ES-I3 (cell line): Measurements from ENCODE around the gene CYTH2.

Source experiments
- H3K36me3 ChIP-seq: 2 replicates; pipeline ENCODE4 v1.6.1; 2013; ENCODE audit warnings: mild to moderate bottlenecking, low read length, control low read depth, moderate library complexity; ENCODE audit not compliant: insufficient read depth
- H3K4me1 ChIP-seq: 2 replicates; pipeline ENCODE4 v1.6.1; 2013; ENCODE audit warnings: mild to moderate bottlenecking, control low read depth, low read length; ENCODE audit not compliant: insufficient read depth
- H3K9ac ChIP-seq: 2 replicates; pipeline ENCODE4 v1.6.1; 2013; ENCODE audit warnings: low read depth, mild to moderate bottlenecking, low read length, moderate library complexity
- H3K9me3 ChIP-seq: 2 replicates; pipeline ENCODE4 v1.6.1; 2013; ENCODE audit warnings: mild to moderate bottlenecking, low read length, moderate library complexity; ENCODE audit not compliant: control insufficient read depth, insufficient read depth

CYTH2 gene

GRCh38 chr19:48445606-48446481 is 23.3 kb upstream of the CYTH2 start, which contains the start of gene GRWD1:
Gene GRWD1, plus strand, starts transcription at chr19:48445983. Its CDS starts 23 bp downstream, at chr19:48446006.
- no peaks in the 10 kb centered on the region for H3K9me3 ChIP-seq
- H3K9ac ChIP-seq, result peak within 1 kb of the TSS; percentile 95
- no peaks in the 10 kb centered on the region; the same call in 1 of the 2 replicates for H3K4me1 ChIP-seq
- H3K36me3 ChIP-seq, result peaks cover 15% of the 10 kb centered on the region; the same call in 1 of the 2 replicates

GRCh38 chr19:48446579-48446978 is 22.6 kb upstream of the CYTH2 start:
- no peaks in the 10 kb centered on the region for H3K9me3 ChIP-seq
- H3K4me1 ChIP-seq, result no peaks in the 10 kb centered on the region; the same call in 1 of the 2 replicates
- peaks cover 22% of the 10 kb centered on the region for H3K36me3 ChIP-seq
- peak overlapping the region; percentile 95 for H3K9ac ChIP-seq

DNA sequence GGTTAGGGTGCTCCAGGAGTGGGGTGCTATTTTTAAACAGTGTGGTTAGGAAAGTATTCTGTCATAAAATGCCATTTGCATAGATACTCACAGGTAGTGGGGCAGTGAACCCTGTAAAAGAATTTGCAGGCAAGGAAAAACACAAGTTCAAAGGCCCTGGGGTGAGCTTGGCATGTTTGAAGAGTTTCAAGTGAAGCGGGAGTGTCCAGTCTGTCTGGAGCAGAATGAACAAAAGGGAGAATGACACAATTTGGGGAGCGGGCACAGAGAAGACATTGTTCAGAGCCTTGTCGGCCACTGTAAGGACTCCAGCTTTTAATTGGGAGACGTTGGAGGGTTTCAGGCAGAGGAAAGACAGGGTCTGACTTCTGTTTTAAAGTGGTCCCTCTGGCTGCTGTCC is 20.6 kb upstream of the CYTH2 start:
- H3K9me3 ChIP-seq, result no peaks in the 10 kb centered on the region
- peaks cover 24% of the 10 kb centered on the region for H3K36me3 ChIP-seq
- H3K9ac ChIP-seq, result no peak overlapping the region
- H3K4me1 ChIP-seq, result no peaks in the 10 kb centered on the region; the same call in 1 of the 2 replicates

DNA sequence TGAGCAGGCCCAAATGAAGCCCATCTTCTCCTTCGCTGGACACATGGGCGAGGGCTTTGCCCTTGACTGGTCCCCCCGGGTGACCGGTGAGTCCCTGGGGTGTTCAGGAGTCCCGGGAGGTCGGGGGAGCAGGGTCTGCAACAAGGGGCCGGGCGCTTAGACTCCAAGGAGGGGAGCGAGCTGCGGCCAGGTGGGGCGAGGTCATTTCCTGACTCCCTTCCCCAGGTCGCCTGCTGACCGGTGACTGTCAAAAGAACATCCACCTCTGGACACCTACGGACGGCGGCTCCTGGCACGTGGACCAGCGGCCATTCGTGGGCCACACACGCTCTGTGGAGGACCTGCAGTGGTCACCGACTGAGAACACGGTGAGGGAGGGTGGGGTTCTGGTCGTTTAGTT is 18.7 kb upstream of the CYTH2 start:
- H3K9ac ChIP-seq, result no peak overlapping the region
- H3K9me3 ChIP-seq, result no peaks in the 10 kb centered on the region
- peaks cover 24% of the 10 kb centered on the region for H3K36me3 ChIP-seq
- no peaks in the 10 kb centered on the region; the same call in 1 of the 2 replicates for H3K4me1 ChIP-seq

DNA sequence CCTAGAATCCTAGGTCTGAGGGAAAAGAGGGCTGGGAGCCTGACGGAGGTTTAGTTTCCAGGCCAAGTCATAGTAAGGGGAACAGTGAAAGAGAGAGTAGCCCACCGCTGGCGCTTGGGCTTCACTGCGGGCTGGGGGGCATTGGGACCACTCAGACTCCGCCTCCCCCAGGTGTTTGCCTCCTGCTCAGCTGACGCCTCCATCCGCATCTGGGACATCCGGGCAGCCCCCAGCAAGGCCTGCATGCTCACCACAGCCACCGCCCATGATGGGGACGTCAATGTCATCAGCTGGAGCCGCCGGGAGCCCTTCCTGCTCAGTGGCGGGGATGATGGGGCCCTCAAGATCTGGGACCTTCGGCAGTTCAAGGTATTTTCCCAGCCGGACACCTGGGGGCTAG is 18.3 kb upstream of the CYTH2 start:
- no peaks in the 10 kb centered on the region; the same call in 1 of the 2 replicates for H3K4me1 ChIP-seq
- H3K9me3 ChIP-seq, result no peaks in the 10 kb centered on the region
- H3K9ac ChIP-seq, result no peak overlapping the region
- peaks cover 27% of the 10 kb centered on the region for H3K36me3 ChIP-seq

DNA sequence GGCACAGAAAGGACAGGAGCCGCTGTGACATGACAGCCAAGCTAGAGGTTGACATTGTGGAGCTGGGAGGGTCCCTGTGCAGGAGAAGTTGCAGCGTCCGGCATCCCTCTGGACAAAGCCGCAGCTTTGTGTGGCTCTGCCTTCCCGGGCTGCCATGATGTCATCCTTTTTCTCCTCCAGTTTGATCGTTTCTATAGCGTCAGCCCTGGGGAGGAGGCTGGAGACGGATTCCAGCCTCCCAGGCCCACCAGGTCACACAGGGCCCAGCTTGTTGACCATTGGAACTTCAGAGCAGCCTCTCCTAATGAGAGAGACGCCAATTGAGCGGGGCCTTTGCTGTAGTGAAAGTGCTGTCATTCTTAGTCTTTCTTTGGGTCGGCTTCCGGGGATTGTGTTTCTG is 17.5 kb upstream of the CYTH2 start:
- H3K4me1 ChIP-seq, result no peaks in the 10 kb centered on the region
- no peak overlapping the region for H3K9ac ChIP-seq
- H3K36me3 ChIP-seq, result peaks cover 28% of the 10 kb centered on the region
- no peaks in the 10 kb centered on the region for H3K9me3 ChIP-seq

DNA sequence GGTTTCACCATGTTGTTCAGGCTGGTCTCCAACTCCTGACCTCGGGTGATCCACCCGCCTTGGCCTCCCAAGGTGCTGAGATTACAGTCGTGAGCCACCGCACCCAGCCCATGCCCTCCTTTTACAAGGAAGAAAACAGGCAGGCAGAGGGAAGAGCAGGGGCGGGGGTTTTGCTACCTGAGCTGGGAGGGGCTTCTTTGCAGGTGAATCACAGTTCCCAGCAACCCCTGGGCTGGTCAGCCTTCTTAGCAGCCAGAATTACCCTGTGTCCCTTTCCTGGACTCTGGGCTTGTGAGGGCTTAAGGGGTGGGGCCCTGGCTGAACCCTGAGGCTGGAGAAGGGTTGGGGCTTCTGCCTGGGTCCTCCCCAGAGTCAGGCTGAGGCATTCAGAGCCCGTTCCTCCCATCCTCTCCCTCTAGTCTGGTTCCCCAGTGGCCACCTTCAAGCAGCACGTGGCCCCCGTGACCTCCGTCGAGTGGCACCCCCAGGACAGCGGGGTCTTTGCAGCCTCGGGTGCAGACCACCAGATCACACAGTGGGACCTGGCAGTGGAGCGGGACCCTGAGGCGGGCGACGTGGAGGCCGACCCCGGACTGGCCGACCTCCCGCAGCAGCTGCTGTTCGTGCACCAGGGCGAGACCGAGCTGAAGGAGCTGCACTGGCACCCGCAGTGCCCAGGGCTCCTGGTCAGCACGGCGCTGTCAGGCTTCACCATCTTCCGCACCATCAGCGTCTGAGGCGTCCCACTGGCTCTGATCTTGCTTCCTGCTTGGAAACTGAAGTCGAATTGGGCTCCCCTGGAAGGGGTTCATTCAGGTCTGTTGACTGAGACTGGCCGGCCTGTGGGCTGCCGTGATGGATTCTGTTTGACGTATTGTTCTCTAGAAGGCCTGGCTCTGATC is 16.6 kb upstream of the CYTH2 start:
- Histone ChIP-seq H3K4me1 (no peaks in the 10 kb centered on the region), H3K36me3 (peaks cover 26% of the 10 kb centered on the region), H3K9ac (no peak overlapping the region), H3K9me3 (no peaks in the 10 kb centered on the region)

DNA sequence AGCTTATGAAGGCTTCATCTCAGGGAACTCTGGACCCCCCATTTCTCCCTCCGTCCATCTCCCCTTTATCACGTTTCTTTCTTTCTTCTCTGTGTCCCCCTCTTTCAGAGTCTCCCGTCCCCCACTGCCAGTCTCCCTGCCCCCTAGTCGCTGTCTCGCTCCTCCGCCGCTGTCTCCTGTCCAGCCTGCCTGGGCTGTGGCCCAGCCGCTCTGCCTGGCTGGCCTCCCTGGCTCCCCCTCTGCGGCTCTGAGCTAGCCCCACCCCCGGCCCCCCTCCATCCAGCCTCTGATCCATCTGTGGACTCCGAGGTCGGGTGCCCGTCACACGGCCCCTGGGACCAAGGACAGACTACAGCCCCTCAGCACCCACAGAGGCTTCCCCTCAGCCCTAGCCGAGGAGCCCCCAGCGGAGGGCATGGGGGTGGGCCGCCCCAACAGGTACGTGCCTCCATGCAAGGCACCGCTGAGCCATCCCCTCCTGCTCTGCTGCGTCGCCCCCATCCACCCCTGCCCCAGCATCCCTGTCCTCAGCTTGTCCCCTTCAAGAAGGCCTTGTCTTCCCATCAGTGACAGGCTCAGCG is 14.9 kb upstream of the CYTH2 start:
- H3K9me3 ChIP-seq, result no peaks in the 10 kb centered on the region
- H3K36me3 ChIP-seq, result peaks cover 16% of the 10 kb centered on the region
- no peak overlapping the region for H3K9ac ChIP-seq
- no peaks in the 10 kb centered on the region for H3K4me1 ChIP-seq

DNA sequence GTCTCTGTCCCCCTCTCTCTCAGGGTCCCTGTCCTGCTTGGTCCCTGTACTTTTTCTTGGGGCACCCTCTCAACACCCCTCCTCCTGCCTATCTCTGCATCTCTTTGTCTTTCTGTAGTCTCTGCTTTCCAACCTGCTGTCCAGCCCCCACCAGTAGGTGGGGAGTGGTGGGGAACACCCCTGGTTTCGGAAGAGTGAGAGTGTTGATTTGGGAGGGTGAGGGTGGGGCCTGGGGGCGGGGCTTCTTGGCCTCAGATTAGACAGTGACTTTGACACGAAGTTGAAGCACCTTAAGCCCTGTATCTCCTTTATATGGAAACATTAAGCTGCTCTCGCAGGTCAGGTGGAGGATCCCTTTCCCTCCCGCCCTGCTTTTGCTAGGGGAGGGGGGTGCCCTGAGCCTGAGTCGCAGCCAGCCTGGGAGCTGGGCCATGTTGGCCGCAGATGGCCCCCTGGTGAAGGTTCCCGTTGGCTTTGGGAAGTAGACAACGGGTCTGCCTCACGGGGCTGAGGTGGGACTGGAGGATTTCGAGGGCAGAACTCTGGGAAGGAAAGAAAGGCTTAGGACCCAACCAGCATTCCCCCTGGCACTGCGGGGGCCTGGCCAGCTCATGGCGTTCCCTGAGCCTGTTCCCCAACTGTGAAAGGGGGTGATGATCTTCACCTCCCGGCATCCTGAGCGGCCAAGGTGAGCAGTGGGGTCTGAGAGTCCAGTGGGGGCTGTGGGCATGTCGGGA is 13.8 kb upstream of the CYTH2 start, which contains the start of gene KCNJ14:
Gene KCNJ14, plus strand, starts transcription at position 404 of the 737 bp plus-strand sequence. CDS start 6,151 bp downstream, outside the sequence.
- no peaks in the 10 kb centered on the region for H3K9me3 ChIP-seq
- no peaks in the 10 kb centered on the region for H3K4me1 ChIP-seq
- H3K9ac ChIP-seq, result no peak within 1 kb of the TSS
- H3K36me3 ChIP-seq, result peaks cover 14% of the 10 kb centered on the region

GRCh38 chr19:48455908-48456562 is 13.1 kb upstream of the CYTH2 start:
- Histone ChIP-seq H3K9me3 (no peaks in the 10 kb centered on the region), H3K9ac (no peak overlapping the region), H3K4me1 (no peaks in the 10 kb centered on the region), H3K36me3 (peaks cover 11% of the 10 kb centered on the region)

DNA sequence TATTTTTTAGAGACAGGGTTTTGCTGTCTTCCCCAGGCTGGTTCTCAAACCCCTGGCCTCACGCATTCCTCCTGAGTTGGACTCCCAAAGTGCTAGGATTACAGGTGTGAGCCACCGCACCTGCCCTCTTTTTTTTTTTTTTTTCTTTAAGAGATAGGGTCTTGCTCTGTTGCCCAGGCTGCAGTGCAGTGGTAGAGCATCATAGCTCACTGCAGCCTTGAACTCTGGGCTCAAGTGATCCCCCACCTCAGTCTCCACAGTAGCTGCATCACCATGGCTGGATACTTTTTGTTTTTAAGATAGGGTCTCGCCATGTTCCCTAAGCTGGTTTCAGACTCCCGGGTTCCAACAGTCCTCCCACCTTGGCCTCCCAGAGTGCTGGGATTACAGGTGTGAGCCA is 12.3 kb upstream of the CYTH2 start:
- peaks cover 3% of the 10 kb centered on the region; the same call in 1 of the 2 replicates for H3K36me3 ChIP-seq
- H3K9ac ChIP-seq, result no peak overlapping the region
- H3K4me1 ChIP-seq, result no peaks in the 10 kb centered on the region
- no peaks in the 10 kb centered on the region for H3K9me3 ChIP-seq

- Histone ChIP-seq H3K36me3 (peaks cover 3% of the 10 kb centered on the region; the same call in 1 of the 2 replicates), H3K9ac (no peak overlapping the region), H3K9me3 (no peaks in the 10 kb centered on the region), H3K4me1 (no peaks in the 10 kb centered on the region)
Measured at GRCh38 chr19:48458016-48458415, 11.2 kb upstream of the CYTH2 start.

DNA sequence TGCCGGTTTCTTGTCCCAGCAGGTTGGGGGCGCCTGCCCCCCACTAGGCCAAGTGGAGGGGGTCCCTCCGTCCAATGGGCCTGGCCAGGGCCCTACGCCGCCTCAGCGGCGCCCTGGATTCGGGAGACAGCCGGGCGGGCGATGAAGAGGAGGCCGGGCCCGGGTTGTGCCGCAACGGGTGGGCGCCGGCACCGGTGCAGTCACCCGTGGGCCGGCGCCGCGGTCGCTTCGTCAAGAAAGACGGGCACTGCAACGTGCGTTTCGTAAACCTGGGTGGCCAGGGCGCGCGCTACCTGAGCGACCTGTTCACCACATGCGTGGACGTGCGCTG is 7.6 kb upstream of the CYTH2 start:
- H3K9me3 ChIP-seq, result no peaks in the 10 kb centered on the region
- no peaks in the 10 kb centered on the region for H3K4me1 ChIP-seq
- H3K36me3 ChIP-seq, result no peaks in the 10 kb centered on the region
- no peak overlapping the region for H3K9ac ChIP-seq
